Sigmoid colon (tissue), 7 donors: Measurements from ENCODE around the gene ADK. TPM values are rescaled to one million over a fixed set of nuclear protein-coding genes. Genes with fewer than 3 reads are reported as not detected.

Experiments used
- DNase-seq: peaks from one replicate; pipeline ENCODE4 v3.0.0-alpha.2; 2019
- H3K27ac ChIP-seq, 4 donors: fragments of 200-600 bp; sonication (generic); one replicate each; pipeline ENCODE4 v1.5.1; 2016 to 2019; ENCODE audit warnings: mild to moderate bottlenecking in 1 of 4
- H3K27me3 ChIP-seq, 3 donors: fragments of 200-600 bp; sonication (generic); one replicate each; pipeline ENCODE4 v1.5.1; 2019; ENCODE audit warnings: mild to moderate bottlenecking in 1 of 3
- H3K36me3 ChIP-seq, 4 donors: fragments of 200-600 bp; sonication (generic); one replicate each; pipeline ENCODE4 v1.5.1; 2016 to 2019
- H3K4me1 ChIP-seq, 4 donors: fragments of 200-600 bp; sonication (generic); one replicate each; pipeline ENCODE4 v1.5.1; 2017 to 2019
- H3K4me3 ChIP-seq, 4 donors: fragments of 200-600 bp; sonication (generic); one replicate each; pipeline ENCODE4 v1.5.1; 2017 to 2019; ENCODE audit warnings: mild to moderate bottlenecking in 2 of 4, moderate library complexity in 1 of 4
- H3K9me3 ChIP-seq, 4 donors: fragments of 200-600 bp in 3 of 4; sonication (generic) in 3 of 4; one replicate each; pipeline versions ENCODE4 v1.5.1 to v1.6.1; 2013 to 2019
- CTCF ChIP-seq, 4 experiments: fragments of 450-650 bp in 3 of 4; fragments of 200-600 bp in 1 of 4; IDR thresholded peaks; one replicate each; pipeline ENCODE4 v1.5.1; 2016 to 2019; ENCODE audit warnings: antibody characterized with exemption in 4 of 4, mild to moderate bottlenecking in 3 of 4, moderate library complexity in 2 of 4
- EP300 ChIP-seq, 4 donors: sonication (generic); formaldehyde crosslinking; IDR thresholded peaks; one replicate each; pipeline ENCODE4 v1.6.1; 2017; ENCODE audit warnings: antibody characterized with exemption in 4 of 4
- POLR2A ChIP-seq, 2 donors: fragments of 450-650 bp; IDR thresholded peaks; one replicate each; pipeline ENCODE4 v1.6.1; 2016; ENCODE audit warnings: antibody characterized with exemption in 2 of 2, mild to moderate bottlenecking in 2 of 2, moderate library complexity in 2 of 2
- POLR2AphosphoS5 ChIP-seq, 4 donors: sonication (generic); formaldehyde crosslinking; IDR thresholded peaks; one replicate each; pipeline ENCODE4 v1.6.1; 2017; ENCODE audit warnings: antibody characterized with exemption in 4 of 4
- whole genome bisulfite sequencing, 2 donors: extraction: QIAGEN DNeasy Blood & Tissue Kit; methylation state at CpG; one replicate each; pipeline ENCODE4 v1.1.7; 2013; 5-methylcytosine and 5-hydroxymethylcytosine counted together
- intact Hi-C: fragments of 100-400 bp; cut with DNase I; formaldehyde crosslinking; loops from one replicate; pipeline ENCODE4 v1.15.1; 2023
- polyA plus RNA-seq, 3 donors: library from polyadenylated mRNA; stranded (reverse); fragments of 200-250 nt; gene quantifications; one replicate each; pipeline ENCODE4 v1.2.3, GENCODE V29; 2013
- total RNA-seq, 4 donors: library from RNA; depleted of rRNA; stranded (reverse); fragments of >200 nt; gene quantifications; one replicate each; pipeline ENCODE4 v1.1.0, GENCODE V29; 2016
- donor health status: healthy with polysubstance abuse.
- donor health status: Bipolar disorder and iron deficiency.
- donor health status: healthy.

The ADK gene
- total and polyA plus RNA-seq, 7 donors, result 15.2 to 31.3 (median 25.3) TPM

DNA sequence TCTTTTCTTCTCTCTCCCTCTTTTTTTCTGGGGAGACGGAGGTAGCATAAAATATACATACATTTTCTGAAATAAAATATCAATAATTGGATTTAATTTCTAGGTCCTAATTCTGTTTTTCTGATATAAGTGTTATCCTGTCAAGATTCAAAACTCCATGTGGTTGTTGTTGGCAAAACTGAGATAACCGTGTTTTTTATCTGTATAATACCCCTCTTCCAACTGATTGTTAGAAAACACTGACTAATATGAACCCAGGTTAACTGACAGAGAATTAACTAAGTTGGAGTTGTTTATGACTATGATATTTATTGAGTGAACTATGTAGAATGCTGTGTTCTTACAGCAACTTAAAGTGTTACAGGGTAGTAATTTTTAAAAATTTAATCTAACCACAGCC is 438.8 kb downstream of the ADK start:
- Histone ChIP-seq H3K27me3 (no peaks in the 10 kb centered on the region), H3K4me1 (peaks cover 0 to 88% (median 68%) of the 10 kb centered on the region in 4 donors), H3K36me3 (no peaks in the 10 kb centered on the region), H3K27ac (peak overlapping the region; percentile 28 to 72 (median 61)), H3K9me3 (no peaks in the 10 kb centered on the region), H3K4me3 (no peak overlapping the region)
- DNase-seq, result no peak
- WGBS, 2 donors, result 56 to 89% methylated on average over 2 of the region's 2 CpGs
- TF ChIP-seq POLR2AphosphoS5 (IDR thresholded peaks at IDR 0.05) (no peak), EP300 (IDR thresholded peaks at IDR 0.05) (no peak), CTCF (IDR thresholded peaks at IDR 0.05) (no peak), POLR2A (IDR thresholded peaks at IDR 0.05) (no peak)
- intact Hi-C loops, result loop anchor here (2.0 kb wide), 1 partner anchor 235 kb away; no protein-coding TSS in a partner anchor

GRCh38 chr10:74593470-74593869 is 442.4 kb downstream of the ADK start:
- intact Hi-C loops, result no loop called here
- no peaks in the 10 kb centered on the region for H3K36me3 ChIP-seq
- 78 to 81% methylated on average over 2 of the region's 2 CpGs for WGBS, 2 donors
- peaks cover 0 to 57% (median 33%) of the 10 kb centered on the region in 4 donors for H3K4me1 ChIP-seq
- DNase-seq, result peak; percentile 72
- no peak overlapping the region for H3K4me3 ChIP-seq
- H3K27me3 ChIP-seq, result no peaks in the 10 kb centered on the region
- peak overlapping the region; percentile 18 to 52 (median 48) for H3K27ac ChIP-seq
- no peak for TF ChIP-seq CTCF (IDR thresholded peaks at IDR 0.05)
- TF ChIP-seq EP300 (IDR thresholded peaks at IDR 0.05), result peak in 1 of 4 donors; percentile 58
- peak; percentile 60 to 79 (median 76) for TF ChIP-seq POLR2AphosphoS5 (IDR thresholded peaks at IDR 0.05)
- no peak for TF ChIP-seq POLR2A (IDR thresholded peaks at IDR 0.05)
- H3K9me3 ChIP-seq, result no peaks in the 10 kb centered on the region

- WGBS, 2 donors, result 96 to 98% methylated on average over 7 of the region's 7 CpGs
- Histone ChIP-seq H3K36me3 (no peaks in the 10 kb centered on the region), H3K4me3 (no peak overlapping the region), H3K27ac (no peak overlapping the region), H3K9me3 (no peaks in the 10 kb centered on the region), H3K27me3 (no peaks in the 10 kb centered on the region), H3K4me1 (peaks cover 0 to 31% (median 13%) of the 10 kb centered on the region in 4 donors)
- TF ChIP-seq CTCF (IDR thresholded peaks at IDR 0.05) (no peak), POLR2AphosphoS5 (IDR thresholded peaks at IDR 0.05) (no peak), POLR2A (IDR thresholded peaks at IDR 0.05) (no peak), EP300 (IDR thresholded peaks at IDR 0.05) (no peak)
- no peak for DNase-seq
- intact Hi-C loops, result no loop called here
Observed at GRCh38 chr10:74596713-74597112, 445.7 kb downstream of the ADK start.

DNA sequence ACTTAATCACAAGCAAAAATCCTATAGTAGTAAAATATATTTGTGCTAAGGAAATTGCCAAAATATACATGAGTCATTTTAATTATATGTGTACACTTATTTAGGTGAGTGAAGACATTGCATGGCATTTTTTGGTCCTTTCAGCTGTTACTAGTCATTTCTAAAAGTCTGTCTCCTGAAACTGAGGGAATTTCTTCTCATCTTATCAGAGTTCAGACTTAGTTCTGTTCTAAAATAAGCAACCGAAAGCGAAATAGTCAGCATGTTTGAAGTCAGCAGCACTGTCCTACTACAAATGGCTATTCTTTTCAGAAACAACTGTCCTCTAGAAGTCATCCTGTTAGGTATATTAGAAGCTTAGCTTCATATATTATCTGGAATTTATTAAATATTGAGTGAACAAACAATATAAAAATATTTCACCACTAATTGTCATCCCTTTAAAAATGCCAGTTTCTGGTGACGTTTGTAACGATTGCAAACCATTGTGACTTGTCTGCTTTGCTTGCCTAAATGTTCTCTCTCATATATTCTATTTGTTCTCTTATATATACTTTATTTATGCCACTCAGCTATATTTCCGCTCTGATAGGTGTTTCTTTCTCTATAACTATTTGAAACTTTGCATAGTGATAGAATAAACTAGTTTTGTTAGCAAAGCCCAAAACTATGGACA is 448.0 kb downstream of the ADK start:
- H3K36me3 ChIP-seq, result no peaks in the 10 kb centered on the region
- H3K27ac ChIP-seq, result peak overlapping the region; percentile 15 to 46 (median 25)
- peaks cover 0 to 10% (median under 1%) of the 10 kb centered on the region in 4 donors for H3K4me1 ChIP-seq
- no peaks in the 10 kb centered on the region for H3K9me3 ChIP-seq
- intact Hi-C loops, result no loop called here
- 87 to 91% methylated on average over 5 of the region's 5 CpGs for WGBS, 2 donors
- peak overlapping the region in 2 of 4 donors; percentile 0 to 6 for H3K4me3 ChIP-seq
- TF ChIP-seq CTCF (IDR thresholded peaks at IDR 0.05), result no peak
- TF ChIP-seq POLR2A (IDR thresholded peaks at IDR 0.05), result no peak
- TF ChIP-seq EP300 (IDR thresholded peaks at IDR 0.05), result no peak
- TF ChIP-seq POLR2AphosphoS5 (IDR thresholded peaks at IDR 0.05), result no peak
- no peaks in the 10 kb centered on the region for H3K27me3 ChIP-seq
- DNase-seq, result no peak
